HL-60 (cell line): Measurements from ENCODE around the gene PIGT.

Experiments
- DNase-seq, 2 experiments: peaks; one replicate each; pipeline ENCODE4 v3.0.0-alpha.2; 2010 to 2020; ENCODE audit warnings: low read depth in 1 of 2, low spot score in 1 of 2
- H3K27ac ChIP-seq: fragments of 250-450 bp; sonication (Bioruptor Pico); replicated peaks from 2 replicates; pipeline ENCODE4 v1.5.1; 2020; ENCODE audit warnings: mild to moderate bottlenecking, moderate library complexity
- H3K27me3 ChIP-seq: fragments of 250-450 bp; sonication (Bioruptor Pico); 2 replicates; pipeline ENCODE4 v1.5.1; 2021; ENCODE audit warnings: mild to moderate bottlenecking, moderate library complexity; ENCODE audit not compliant: insufficient read depth, poor library complexity, severe bottlenecking
- H3K4me3 ChIP-seq: replicated peaks from 2 replicates; pipeline ENCODE4 v1.5.1; 2011; ENCODE audit warnings: mild to moderate bottlenecking, control low read depth, low read length; ENCODE audit not compliant: insufficient read depth
- CTCF ChIP-seq: IDR thresholded peaks from one replicate; pipeline ENCODE4 v1.5.1; 2011; ENCODE audit warnings: low read length, control low read depth, inconsistent platforms; ENCODE audit not compliant: insufficient read depth
- GABPA ChIP-seq: IDR thresholded peaks from 2 replicates; pipeline ENCODE4 v1.6.1; 2012; ENCODE audit warnings: low read depth
- POLR2AphosphoS5 ChIP-seq: IDR thresholded peaks from 2 replicates; pipeline ENCODE4 v1.6.1; 2012; ENCODE audit warnings: low read depth
- REST ChIP-seq: IDR thresholded peaks from 2 replicates; pipeline ENCODE4 v1.6.1; 2012; ENCODE audit warnings: low read depth; ENCODE audit not compliant: insufficient replicate concordance
- SPI1 ChIP-seq: IDR thresholded peaks from 2 replicates; pipeline ENCODE4 v1.6.1; 2012; ENCODE audit warnings: low read depth, mild to moderate bottlenecking, borderline replicate concordance

The PIGT gene

GRCh38 chr20:45436732-45437485, 21.0 kb downstream of the PIGT start:
- peak overlapping the region; percentile 10; the same call in 1 of the 2 replicates for H3K27ac ChIP-seq
- DNase-seq, result peak in 1 of 2 experiments; percentile 79
- peak overlapping the region; percentile 40 for H3K4me3 ChIP-seq
- H3K27me3 ChIP-seq, result no peaks in the 10 kb centered on the region
- TF ChIP-seq GABPA, result no peak
- no peak for TF ChIP-seq REST
- peak; percentile 37; the same call in 1 of the 2 replicates for TF ChIP-seq POLR2AphosphoS5
- TF ChIP-seq SPI1, result no peak
- TF ChIP-seq CTCF, result peak; percentile 82

- Histone ChIP-seq H3K27me3 (no peaks in the 10 kb centered on the region), H3K4me3 (no peak overlapping the region), H3K27ac (no peak overlapping the region)
- TF ChIP-seq GABPA (no peak), SPI1 (no peak), REST (no peak), POLR2AphosphoS5 (no peak), CTCF (no peak)
- DNase-seq, result no peak
Measured at GRCh38 chr20:45440424-45440823, 24.5 kb downstream of the PIGT start.

- Histone ChIP-seq H3K4me3 (no peak overlapping the region), H3K27ac (no peak overlapping the region), H3K27me3 (no peaks in the 10 kb centered on the region)
- TF ChIP-seq CTCF, result no peak
- no peak for TF ChIP-seq POLR2AphosphoS5
- no peak for TF ChIP-seq REST
- TF ChIP-seq SPI1, result no peak
- TF ChIP-seq GABPA, result no peak
- no peak for DNase-seq
Measured at GRCh38 chr20:45440891-45441685, 25.1 kb downstream of the PIGT start.
